ENCODE results near the gene MAVS. TPM values are rescaled to one million over a fixed set of nuclear protein-coding genes. Genes with fewer than 3 reads are reported as not detected.

The MAVS gene
- total and polyA plus RNA-seq, 9 of the 15 experiments (the other 6 are each of a cell fraction or from before 2014, with no cell fraction given) = 1.6 to 22.0 (median 11.3) TPM

- intact Hi-C loops (cut with micrococcal nuclease) (no loop called here), in situ Hi-C loops (cut with MboI) (no loop called here)
- no peaks in the 10 kb centered on the region for H3K27me3 ChIP-seq (ENCODE audit: control insufficient read depth in 2 of 2, insufficient read depth in 2 of 2, low read length in 2 of 2)
- H3K79me2 ChIP-seq (ENCODE audit: control insufficient read depth, insufficient read depth, low read length) = peaks cover 22% of the 10 kb centered on the region
- BruUV-seq (replicated peaks) = no TSS peak
- ChIA-PET POLR2A (interaction anchor here (1.0 to 2.0 kb wide), 3 partner anchors 11 to 23 kb away, joined by 3 to 13 read pairs (median 5); partner anchors contain the start of gene AP5S1), CTCF (ENCODE audit: low intra/inter-chr PET ratio) (no interaction called here)
- H3K4me3 ChIP-seq = no peak overlapping the region
- peak overlapping the region; percentile 49 for H3K4me2 ChIP-seq (ENCODE audit: insufficient read depth, low read length)
- peak; percentile 67 for ATAC-seq
- no peaks in the 10 kb centered on the region for H4K20me1 ChIP-seq (replicated peaks; ENCODE audit: control insufficient read depth, insufficient read depth, low read length)
- peaks cover 42 to 55% of the 10 kb centered on the region in 2 experiments; a peak in 4 of 5 replicates for H3K4me1 ChIP-seq (replicated peaks in 1 of 2; ENCODE audit: control insufficient read depth in 2 of 2, insufficient read depth in 2 of 2, low read length in 2 of 2)
- no peaks in the 10 kb centered on the region for H3K9me3 ChIP-seq (replicated peaks; ENCODE audit: control insufficient read depth, insufficient read depth, low read depth, low read length)
- WGBS (ENCODE audit: insufficient coverage, low coverage, missing lambda C conversion rate) = 3% methylated on average over 5 of the region's 5 CpGs
- FAIRE-seq = peak; percentile 90
- peak overlapping the region; percentile 53 to 68 for H3K9ac ChIP-seq (ENCODE audit: insufficient read depth in 1 of 2, low read depth in 2 of 2, low read length in 2 of 2)
- peak; percentile 83 to 89 (median 86) for DNase-seq (ENCODE audit: extremely low read depth in 1 of 4, low spot score in 3 of 4)
- peak overlapping the region; percentile 51; the same call in 1 of the 2 replicates for H2AFZ ChIP-seq (ENCODE audit: low read depth, low read length)
- peaks cover 5% of the 10 kb centered on the region; the same call in 2 of the 3 replicates for H3K36me3 ChIP-seq (ENCODE audit: control insufficient read depth, insufficient read depth, low read length)
- peak overlapping the region; percentile 76 for H3K27ac ChIP-seq (ENCODE audit: extremely low read depth, low read depth, low read length)
- no peaks in the 10 kb centered on the region for H3K9me1 ChIP-seq (ENCODE audit: control insufficient read depth, insufficient read depth, low read length)
- TF ChIP-seq ZNF41 (CRISPR knock-in tag; conservative IDR thresholded peaks at IDR 0.05) (no peak), ZNF175 (CRISPR knock-in tag; IDR thresholded peaks at IDR 0.05; ENCODE audit: low read depth) (no peak), ELF1 (tag; IDR thresholded peaks at IDR 0.05) (no peak), RBFOX2 (IDR thresholded peaks at IDR 0.05; ENCODE audit: low read depth, low read length) (0 out of 2 replicates have a peak, but pooled peaks have one; percentile 35), KAT7 (CRISPR knock-in tag; IDR thresholded peaks at IDR 0.05; ENCODE audit: borderline replicate concordance) (no peak), SLC30A9 (CRISPR knock-in tag; IDR thresholded peaks at IDR 0.05) (no peak), PCBP2 (IDR thresholded peaks at IDR 0.05; ENCODE audit: low read depth, low read length, poor library complexity, severe bottlenecking) (no peak), BMI1 (IDR thresholded peaks at IDR 0.05; ENCODE audit: low read length) (no peak), ZNF589 (CRISPR knock-in tag; IDR thresholded peaks at IDR 0.05; ENCODE audit: low read depth) (no peak), MTF1 (CRISPR knock-in tag; IDR thresholded peaks at IDR 0.05; ENCODE audit: borderline replicate concordance) (no peak), ZNF780A (CRISPR knock-in tag; IDR thresholded peaks at IDR 0.05) (no peak), THRB (CRISPR knock-in tag; conservative IDR thresholded peaks at IDR 0.05) (no peak), DDX20 (tag; IDR thresholded peaks at IDR 0.05; ENCODE audit: low read depth) (no peak)
- TF ChIP-seq, protein P1, sequence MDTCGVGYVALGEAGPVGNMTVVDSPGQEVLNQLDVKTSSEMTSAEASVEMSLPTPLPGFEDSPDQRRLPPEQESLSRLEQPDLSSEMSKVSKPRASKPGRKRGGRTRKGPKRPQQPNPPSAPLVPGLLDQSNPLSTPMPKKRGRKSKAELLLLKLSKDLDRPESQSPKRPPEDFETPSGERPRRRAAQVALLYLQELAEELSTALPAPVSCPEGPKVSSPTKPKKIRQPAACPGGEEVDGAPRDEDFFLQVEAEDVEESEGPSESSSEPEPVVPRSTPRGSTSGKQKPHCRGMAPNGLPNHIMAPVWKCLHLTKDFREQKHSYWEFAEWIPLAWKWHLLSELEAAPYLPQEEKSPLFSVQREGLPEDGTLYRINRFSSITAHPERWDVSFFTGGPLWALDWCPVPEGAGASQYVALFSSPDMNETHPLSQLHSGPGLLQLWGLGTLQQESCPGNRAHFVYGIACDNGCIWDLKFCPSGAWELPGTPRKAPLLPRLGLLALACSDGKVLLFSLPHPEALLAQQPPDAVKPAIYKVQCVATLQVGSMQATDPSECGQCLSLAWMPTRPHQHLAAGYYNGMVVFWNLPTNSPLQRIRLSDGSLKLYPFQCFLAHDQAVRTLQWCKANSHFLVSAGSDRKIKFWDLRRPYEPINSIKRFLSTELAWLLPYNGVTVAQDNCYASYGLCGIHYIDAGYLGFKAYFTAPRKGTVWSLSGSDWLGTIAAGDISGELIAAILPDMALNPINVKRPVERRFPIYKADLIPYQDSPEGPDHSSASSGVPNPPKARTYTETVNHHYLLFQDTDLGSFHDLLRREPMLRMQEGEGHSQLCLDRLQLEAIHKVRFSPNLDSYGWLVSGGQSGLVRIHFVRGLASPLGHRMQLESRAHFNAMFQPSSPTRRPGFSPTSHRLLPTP (IDR thresholded peaks at IDR 0.05; ENCODE audit: borderline replicate concordance, extremely low read depth, insufficient read length) = no peak
- TF ChIP-seq, protein P2, sequence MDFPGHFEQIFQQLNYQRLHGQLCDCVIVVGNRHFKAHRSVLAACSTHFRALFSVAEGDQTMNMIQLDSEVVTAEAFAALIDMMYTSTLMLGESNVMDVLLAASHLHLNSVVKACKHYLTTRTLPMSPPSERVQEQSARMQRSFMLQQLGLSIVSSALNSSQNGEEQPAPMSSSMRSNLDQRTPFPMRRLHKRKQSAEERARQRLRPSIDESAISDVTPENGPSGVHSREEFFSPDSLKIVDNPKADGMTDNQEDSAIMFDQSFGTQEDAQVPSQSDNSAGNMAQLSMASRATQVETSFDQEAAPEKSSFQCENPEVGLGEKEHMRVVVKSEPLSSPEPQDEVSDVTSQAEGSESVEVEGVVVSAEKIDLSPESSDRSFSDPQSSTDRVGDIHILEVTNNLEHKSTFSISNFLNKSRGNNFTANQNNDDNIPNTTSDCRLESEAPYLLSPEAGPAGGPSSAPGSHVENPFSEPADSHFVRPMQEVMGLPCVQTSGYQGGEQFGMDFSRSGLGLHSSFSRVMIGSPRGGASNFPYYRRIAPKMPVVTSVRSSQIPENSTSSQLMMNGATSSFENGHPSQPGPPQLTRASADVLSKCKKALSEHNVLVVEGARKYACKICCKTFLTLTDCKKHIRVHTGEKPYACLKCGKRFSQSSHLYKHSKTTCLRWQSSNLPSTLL (IDR thresholded peaks at IDR 0.05) = no peak
These were observed 3.1 kb upstream of the MAVS start for GRCh38 chr20:3843490-3843889.
